Activated T-cell treated with anti-CD3 and anti-CD28 coated beads for 48 hours (primary cell): Measurements from ENCODE around the gene ABCC6.
"Not testable (repeated sequence)": the region's sequence is repeated elsewhere in the genome, so short reads cannot be mapped to it uniquely, and the experiment has no call there.

Experiments used
- DNase-seq: peaks from one replicate; pipeline ENCODE4 v3.0.0-alpha.2; 2020; ENCODE audit warnings: low read depth

The ABCC6 gene

GRCh38 chr16:16190546-16190945 is 32.7 kb downstream of the ABCC6 start:
- DNase-seq, result no peak

GRCh38 chr16:16189842-16190241 is 33.5 kb downstream of the ABCC6 start:
- DNase-seq, result no peak

GRCh38 chr16:16188827-16189226 is 34.5 kb downstream of the ABCC6 start:
- DNase-seq, result no peak

GRCh38 chr16:16186820-16187219 is 36.5 kb downstream of the ABCC6 start:
- no peak for DNase-seq

DNA sequence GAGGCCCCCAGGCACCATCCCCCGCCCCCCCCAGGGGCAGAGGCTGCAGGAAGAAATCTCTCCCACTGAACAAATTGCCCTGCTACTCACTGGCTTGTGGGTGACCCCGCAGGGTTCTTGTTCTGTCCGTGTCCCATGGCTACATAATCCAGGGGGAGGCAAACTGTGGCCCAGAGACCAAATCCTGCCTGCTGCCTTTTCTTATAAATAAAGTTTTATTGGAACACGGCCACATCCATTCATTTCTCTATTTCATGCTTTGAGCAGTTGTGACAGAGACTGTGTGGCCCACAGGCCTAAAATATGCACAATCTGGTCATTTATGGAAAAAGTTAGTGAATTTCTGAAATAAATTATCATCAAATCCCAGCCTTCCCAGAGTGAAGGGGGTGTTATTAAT is 38.2 kb downstream of the ABCC6 start:
- no peak for DNase-seq

GRCh38 chr16:16184594-16184993 is 38.7 kb downstream of the ABCC6 start:
- no peak for DNase-seq

DNA sequence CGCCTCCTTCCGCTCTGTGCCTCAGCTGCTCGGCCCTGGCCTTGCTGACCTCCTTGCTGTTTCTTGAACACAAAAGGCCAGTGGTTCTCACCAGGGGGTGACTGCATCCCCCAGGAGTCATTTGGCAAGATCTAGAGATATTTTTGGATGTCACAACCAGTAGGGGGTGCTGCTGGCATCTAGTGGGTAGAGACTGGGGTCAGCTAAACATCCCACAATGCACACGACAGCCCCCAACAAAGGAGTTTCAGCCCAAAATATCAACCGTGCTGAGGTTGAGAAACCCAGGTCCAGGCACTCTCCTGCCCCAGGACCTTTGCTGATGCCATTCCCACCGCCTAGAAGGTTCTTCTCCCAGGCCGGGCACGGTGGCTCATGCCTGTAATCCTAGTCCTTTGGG is 39.7 kb downstream of the ABCC6 start:
- no peak for DNase-seq

DNA sequence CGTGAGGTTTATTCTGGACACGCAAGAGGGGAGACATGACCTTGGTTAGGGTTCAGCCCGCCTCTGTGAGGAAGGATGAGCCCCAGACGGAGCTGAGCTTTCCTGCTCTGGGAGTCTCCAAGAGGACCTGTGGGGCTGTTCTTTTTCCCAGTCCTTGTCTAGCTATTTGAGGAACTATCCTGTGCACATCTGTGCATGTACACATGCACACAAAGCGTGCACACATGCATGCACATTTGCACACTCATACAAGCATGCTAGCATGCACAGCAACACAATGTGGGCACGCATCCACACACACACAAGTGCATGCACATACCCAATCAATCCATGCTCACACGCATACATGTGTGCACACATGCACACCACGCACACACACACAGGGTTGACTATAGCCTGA is 40.4 kb downstream of the ABCC6 start:
- DNase-seq, result no peak

DNA sequence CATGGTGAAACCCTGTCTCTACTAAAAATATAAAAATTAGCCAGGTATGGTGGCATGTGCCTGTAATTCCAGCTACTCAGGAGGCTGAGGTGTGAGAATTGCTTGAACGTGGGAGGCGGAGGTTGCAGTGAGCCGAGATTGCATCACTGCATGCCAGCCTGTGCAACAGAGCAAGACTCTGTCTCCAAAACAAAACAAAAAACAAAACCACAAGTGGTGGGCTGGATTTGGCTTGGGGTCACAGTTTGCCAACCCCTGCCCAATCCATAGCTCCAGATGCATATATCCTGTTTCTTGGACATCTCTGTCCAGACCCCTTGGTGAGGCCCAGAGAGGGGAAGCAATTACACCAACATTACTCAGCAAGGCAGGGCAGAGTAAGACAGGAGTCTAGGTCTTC is 41.5 kb downstream of the ABCC6 start:
- not testable (repeated sequence) for DNase-seq

DNA sequence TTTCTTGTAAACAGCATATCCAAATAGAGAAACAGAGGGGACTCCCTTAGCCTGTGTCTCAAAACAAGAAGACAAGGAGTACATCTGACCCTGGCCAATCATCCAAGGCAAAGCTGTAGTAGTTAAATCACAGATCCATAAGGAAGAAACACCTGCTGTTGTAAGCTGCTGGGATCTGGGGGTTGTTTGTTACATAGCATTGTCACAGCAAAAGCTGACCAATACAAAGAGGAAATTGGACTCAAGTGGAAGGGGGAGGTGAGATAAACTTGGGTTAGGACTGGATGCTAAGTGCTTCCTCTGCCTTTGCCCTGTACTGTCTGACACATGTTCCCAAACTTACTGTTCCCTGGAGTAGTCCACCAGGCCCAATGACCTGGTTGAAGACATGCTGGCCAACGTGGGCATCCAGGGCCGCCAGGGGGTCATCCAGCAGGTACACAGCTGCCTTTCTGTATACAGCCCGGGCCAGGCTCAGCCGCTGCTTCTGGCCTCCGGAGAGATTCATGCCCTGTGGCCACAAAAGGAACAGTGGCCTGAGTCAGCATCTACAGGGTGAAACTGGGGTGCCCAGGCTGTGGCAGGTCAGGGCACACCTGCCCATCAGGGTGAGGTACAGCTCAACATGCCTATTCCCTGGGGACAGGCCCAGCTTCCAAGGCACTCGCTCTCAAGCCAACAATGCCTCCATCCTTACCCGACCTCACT is 44.7 kb downstream of the ABCC6 start:
- no peak for DNase-seq

- DNase-seq, result no peak
Observed at GRCh38 chr16:16176328-16176727, 47.0 kb downstream of the ABCC6 start.

GRCh38 chr16:16175296-16175695 is 48.0 kb downstream of the ABCC6 start:
- DNase-seq, result no peak

DNA sequence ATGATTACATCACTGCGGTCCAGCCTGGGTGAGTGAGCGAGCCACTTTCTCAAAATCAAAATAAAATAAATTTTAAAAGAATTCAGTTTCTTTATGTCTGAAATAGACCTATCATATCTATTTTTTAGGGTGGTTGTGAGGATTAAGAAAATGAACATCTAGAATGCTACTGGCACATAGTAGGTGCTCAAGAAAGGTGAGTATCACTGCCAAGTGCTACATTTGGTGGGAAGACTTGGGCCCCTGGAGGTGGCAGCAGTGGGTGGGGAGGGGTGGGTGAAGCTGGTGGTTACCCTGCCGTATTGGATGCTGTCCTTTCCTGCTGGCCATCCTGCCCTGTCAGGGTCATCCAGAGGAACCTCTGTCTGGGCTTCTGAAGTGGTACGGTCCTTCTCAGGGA is 50.3 kb downstream of the ABCC6 start:
- no peak for DNase-seq

- no peak for DNase-seq
Observed at GRCh38 chr16:16171332-16171919, 51.9 kb downstream of the ABCC6 start.

- no peak for DNase-seq
Observed at GRCh38 chr16:16169615-16170014, 53.7 kb downstream of the ABCC6 start.

DNA sequence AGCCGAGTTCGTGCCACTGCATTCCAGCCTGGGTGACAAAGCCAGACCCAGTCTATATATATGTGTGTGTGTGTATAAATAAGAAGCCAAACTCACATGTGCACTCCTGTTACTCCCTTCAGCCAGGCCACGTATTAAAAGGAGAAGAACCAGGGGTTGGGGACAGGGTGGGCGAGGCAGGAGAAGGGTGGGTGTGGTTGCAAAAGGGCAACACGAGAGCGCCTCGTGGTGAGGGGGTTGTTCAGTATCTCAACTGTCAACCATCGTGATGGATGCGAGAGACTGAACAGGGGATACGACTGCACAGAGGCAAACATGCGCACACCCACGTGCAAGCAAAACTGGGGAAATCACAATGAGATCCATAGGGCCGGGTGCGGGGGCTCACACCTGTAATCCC is 54.9 kb downstream of the ABCC6 start:
- DNase-seq, result no peak

- DNase-seq, result no peak
Observed at GRCh38 chr16:16167927-16168326, 55.4 kb downstream of the ABCC6 start.

DNA sequence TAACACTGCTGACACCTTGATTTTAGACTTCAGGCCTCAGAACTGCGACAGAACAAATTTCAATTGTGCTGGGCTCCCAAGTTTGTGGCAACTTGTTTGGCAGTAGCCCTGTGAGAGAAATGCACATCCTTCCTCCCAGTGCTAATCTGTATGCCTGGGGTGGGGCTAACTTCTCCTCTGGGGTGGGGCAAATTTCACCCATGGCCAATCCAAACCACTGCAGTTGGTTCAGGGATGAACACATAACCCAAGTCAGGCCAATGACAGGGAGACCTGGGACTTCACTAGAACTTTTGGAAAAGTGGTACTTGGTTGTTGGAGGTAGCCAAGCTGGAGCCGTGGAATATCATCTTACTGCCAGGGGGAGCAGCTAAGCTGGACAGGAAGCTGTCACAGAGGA is 56.3 kb downstream of the ABCC6 start:
- DNase-seq, result no peak

DNA sequence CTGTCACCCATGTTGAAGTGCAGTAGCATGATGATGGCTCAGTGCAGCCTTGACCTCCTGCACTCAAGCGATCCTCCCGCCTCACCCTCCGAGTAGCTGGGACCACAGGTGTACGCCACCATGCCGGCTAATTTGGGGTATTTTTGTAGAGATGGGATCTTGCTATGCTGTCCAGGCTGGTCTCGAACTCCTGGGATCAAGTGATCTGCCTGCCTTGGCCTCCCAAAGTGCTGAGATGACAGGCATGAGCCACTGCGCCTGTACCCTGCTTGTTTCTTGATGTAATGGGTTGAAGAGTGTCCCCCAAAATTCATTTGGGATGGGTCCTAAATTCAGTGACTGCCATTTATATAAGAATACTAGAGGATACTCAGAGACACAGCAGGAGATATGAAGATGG is 57.2 kb downstream of the ABCC6 start:
- no peak for DNase-seq

DNA sequence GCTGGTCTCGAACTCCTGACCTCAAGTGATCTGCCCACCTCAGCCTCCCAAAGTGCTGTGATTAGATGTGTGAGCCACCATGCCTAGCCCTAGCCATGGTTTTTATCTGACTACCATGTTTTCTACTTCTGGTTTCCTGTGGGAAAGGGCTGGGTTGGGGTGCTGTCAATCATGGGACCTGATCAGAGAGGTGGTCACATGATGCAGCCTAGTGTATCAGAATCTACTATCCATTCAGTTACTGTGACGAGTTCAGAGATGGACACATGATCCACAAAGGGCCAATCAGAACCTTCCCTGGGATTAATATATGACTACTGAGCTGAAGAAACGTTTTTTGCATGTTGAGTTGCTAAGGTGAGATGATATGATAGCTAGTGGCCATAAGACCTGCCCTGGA is 59.1 kb downstream of the ABCC6 start:
- DNase-seq, result no peak

DNA sequence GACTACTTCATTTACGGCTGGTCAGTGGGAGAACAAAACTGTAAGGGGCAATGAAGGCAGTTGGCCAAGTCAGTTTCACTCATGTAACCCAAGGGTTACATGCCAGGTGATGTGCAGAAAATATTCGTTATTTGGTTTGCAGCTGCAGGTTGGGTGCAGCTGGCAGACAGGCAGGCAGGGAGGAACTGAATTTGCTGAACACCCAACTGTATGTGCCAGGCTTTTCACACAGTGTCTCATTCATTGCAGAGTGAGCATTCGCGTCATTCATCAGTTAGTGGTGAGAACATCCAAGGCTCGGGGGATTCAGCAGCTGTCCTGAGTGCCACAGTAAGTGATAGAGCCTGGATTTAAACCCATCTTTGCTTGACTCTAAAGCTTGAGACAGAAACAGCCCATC is 59.7 kb downstream of the ABCC6 start:
- DNase-seq, result no peak

GRCh38 chr16:16163109-16163508 is 60.2 kb downstream of the ABCC6 start:
- DNase-seq, result no peak

GRCh38 chr16:16162591-16162990 is 60.7 kb downstream of the ABCC6 start:
- peak; percentile 13 for DNase-seq

DNA sequence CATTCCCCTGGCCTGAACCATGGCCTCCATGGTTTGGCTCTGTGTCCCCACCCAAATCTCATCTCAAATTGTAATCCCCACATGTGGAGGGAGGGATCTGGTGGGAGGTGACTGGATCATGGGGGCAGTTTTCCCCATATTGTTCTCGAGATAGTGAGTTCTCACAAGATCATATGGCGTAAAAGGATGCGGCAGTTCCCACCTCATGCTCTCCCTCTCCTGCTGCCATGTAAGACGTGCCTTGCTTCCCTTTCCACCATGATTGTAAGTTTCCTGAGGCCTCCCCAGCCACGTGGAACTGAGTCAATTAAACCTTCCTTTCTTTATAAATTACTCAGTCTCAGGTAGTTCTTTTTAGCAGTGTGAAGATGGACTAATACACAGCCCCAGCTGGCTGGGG is 61.5 kb downstream of the ABCC6 start:
- DNase-seq, result not testable (repeated sequence)
